ENCODE measurements around the gene CHMP6.

CHMP6 gene

DNA sequence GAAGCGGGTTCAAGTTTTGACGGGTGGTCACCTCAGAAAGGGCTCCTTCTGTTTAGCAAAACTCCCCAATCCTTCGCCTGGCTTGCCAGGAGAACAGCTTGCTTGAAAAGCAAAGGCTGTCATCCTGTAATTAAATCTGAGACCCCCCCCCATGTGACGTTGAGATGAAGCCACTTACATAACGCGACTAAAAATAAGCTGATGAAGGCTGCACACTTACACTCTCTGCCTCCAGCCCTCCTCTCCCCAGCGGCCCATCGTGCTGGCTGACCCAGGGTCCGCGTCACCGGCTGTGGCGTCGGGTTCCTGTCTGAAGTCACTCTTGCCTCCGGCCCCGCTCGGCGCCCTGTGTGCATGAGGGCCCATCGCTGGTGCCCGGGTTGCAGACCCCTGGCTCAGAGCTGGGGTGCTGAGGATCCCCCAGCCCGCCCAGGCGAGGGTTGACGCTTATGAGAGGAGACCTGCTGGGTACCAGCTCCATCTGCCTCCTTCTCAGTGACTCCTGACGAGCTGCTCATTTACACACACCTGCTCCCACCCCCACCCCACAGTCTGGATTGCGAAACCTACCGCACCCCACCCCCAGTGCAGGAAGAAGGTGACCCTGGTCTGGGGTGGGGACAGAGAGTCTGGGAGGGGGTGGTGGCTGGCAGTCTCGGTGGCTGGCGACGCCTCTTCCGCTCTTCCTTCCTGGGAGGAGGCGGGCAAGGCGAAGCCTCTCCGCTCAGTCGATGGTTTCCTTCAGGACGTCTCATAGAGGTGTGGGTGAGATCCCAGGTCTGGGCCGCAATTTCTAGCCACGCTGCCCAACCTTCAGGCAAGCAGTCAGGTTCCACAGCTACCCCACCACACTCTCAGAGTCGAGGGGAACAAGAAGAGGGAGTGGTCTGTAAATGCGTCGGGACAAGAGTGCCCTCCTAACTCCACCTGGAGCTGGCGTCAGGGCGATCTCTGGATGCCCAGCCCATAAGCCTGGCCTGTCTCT lies 40.2 kb downstream of the CHMP6 start:
- no peaks in the 10 kb centered on the region for H3K9me3 ChIP-seq (replicated peaks; ENCODE audit: low read length)
- no peak overlapping the region for H3K9ac ChIP-seq (ENCODE audit: low read depth, low read length)
- peaks cover 19% of the 10 kb centered on the region for H3K4me1 ChIP-seq (ENCODE audit: control insufficient read depth, insufficient read depth, low read length)
- peaks cover 18% of the 10 kb centered on the region for H3K27me3 ChIP-seq (ENCODE audit: control insufficient read depth, insufficient read depth, low read length)
- no peak overlapping the region for H3K4me3 ChIP-seq (ENCODE audit: low read length)
- H3K36me3 ChIP-seq (ENCODE audit: insufficient read depth, low read length) = no peaks in the 10 kb centered on the region
- no peak overlapping the region for H3K4me2 ChIP-seq (ENCODE audit: low read length)

DNA sequence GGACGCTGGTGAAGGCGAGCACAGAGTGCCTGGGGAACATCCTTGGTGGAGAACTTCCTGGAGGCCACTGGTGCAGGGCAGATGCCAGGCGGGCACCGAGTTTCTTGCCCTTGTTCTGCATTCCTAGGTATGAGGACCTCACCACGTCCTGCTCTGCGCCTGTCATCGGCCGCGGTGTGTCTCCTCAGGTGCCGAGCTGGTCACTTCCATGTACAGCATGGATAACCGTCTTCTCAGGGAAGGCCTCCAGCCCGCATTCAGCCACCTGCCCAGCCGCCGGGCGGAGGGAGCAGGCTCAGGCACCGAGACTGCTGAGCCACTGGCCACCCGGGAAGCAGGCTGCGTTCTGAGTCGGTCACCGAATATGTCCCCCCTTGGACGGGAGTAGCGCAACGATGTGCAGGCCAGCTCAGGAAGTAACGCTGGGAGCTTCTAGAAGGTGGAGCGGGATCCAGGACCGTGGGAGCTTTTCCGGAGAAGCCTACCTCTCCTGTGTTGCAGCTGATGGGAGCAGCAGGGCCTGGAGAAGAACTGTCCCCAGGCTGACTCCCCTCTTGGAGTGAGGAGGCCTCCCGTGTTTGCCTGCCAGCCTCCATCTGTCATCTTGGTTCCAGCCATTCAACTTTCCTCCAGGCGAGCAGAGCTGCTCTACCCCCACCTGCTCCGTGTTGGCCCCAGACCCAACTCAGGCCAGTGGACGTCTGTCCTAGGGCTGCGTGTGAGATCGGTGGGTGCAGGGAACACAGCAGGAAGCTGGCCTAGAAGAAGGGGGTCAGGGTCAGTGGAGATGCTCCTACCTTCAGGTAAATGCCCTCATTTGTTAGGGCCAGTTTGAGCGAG lies 41.2 kb downstream of the CHMP6 start:
- no peak overlapping the region for H3K9ac ChIP-seq (ENCODE audit: low read depth, low read length)
- no peaks in the 10 kb centered on the region for H3K9me3 ChIP-seq (replicated peaks; ENCODE audit: low read length)
- peaks cover 8% of the 10 kb centered on the region for H3K27me3 ChIP-seq (ENCODE audit: control insufficient read depth, insufficient read depth, low read length)
- H3K4me2 ChIP-seq (ENCODE audit: low read length) = no peak overlapping the region
- H3K4me3 ChIP-seq (ENCODE audit: low read length) = no peak overlapping the region
- peaks cover 24% of the 10 kb centered on the region for H3K4me1 ChIP-seq (ENCODE audit: control insufficient read depth, insufficient read depth, low read length)
- H3K36me3 ChIP-seq (ENCODE audit: insufficient read depth, low read length) = no peaks in the 10 kb centered on the region

DNA sequence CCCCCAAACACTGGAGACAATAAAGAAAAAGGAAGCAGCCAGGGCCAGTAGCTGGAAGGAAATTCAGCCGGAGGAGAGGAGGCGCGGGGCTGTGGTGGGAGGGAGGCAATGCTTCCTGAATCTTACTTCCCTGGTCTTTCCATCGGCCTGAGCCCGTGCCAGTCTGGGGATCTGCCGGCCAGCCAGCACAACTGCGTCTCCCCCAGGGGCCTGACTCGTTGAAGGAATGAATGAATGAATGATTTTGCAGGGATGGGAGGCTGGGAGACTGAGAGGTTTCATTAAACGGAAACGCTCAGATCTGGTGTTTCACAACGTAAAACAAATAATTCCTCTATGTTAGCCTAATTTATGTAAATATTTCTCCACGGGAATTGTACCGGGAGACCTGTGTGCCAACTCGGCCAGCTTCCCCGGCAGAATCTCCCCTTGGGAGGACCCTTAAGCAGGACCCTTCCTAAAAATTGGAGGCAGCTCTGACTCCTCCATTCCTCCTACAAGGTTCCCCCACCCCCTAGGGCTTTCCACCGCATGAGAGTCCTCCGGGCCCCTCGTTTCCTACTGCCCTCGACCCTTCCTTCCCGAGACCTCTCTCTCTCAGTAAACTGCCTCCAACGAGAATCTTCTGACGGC lies 42.0 kb downstream of the CHMP6 start:
- H3K27me3 ChIP-seq (ENCODE audit: control insufficient read depth, insufficient read depth, low read length) = peaks cover 2% of the 10 kb centered on the region
- peaks cover 32% of the 10 kb centered on the region for H3K4me1 ChIP-seq (ENCODE audit: control insufficient read depth, insufficient read depth, low read length)
- peak overlapping the region; percentile 70 for H3K9ac ChIP-seq (ENCODE audit: low read depth, low read length)
- no peaks in the 10 kb centered on the region for H3K9me3 ChIP-seq (replicated peaks; ENCODE audit: low read length)
- H3K36me3 ChIP-seq (ENCODE audit: insufficient read depth, low read length) = no peaks in the 10 kb centered on the region
- H3K4me2 ChIP-seq (ENCODE audit: low read length) = peak overlapping the region; percentile 96
- peak overlapping the region; percentile 78 for H3K4me3 ChIP-seq (ENCODE audit: low read length)

DNA sequence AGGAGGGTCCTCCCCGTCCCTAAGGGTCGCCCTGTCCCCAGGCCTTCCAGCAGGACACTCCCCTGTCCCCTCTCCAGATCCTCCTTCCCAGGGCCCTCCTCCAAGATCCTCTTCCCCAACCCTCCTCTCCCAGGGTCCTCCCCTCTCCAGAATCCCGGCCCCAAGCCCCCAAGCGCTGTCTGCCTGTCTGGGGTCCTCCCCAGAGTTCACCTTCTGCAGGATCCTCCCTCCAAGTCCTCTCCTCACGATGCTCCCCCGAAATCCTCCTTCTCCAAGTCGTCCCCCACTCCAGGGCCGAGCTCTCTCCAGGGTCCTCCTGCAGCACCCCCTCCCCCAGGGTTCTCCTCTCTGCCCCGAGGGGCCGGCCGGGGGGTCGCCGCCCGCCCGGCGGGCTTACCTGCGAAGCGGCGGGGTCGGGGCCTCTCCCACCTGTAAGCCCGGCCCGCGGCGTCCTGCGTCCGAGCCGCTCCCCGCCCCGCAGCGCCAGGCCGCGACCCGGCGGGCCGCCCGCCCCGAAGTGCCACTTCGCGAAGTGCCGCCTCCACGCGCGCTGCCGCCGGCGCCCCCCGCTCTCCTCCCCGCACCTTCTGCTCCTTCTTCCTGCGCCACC lies 42.6 kb downstream of the CHMP6 start:
- Histone ChIP-seq H3K4me1 (ENCODE audit: control insufficient read depth, insufficient read depth, low read length) (peaks cover 39% of the 10 kb centered on the region), H3K4me3 (ENCODE audit: low read length) (peak overlapping the region; percentile 78), H3K9me3 (replicated peaks; ENCODE audit: low read length) (no peaks in the 10 kb centered on the region), H3K36me3 (ENCODE audit: insufficient read depth, low read length) (no peaks in the 10 kb centered on the region), H3K9ac (ENCODE audit: low read depth, low read length) (peak overlapping the region; percentile 70), H3K4me2 (ENCODE audit: low read length) (peak overlapping the region; percentile 96), H3K27me3 (ENCODE audit: control insufficient read depth, insufficient read depth, low read length) (no peaks in the 10 kb centered on the region)

DNA sequence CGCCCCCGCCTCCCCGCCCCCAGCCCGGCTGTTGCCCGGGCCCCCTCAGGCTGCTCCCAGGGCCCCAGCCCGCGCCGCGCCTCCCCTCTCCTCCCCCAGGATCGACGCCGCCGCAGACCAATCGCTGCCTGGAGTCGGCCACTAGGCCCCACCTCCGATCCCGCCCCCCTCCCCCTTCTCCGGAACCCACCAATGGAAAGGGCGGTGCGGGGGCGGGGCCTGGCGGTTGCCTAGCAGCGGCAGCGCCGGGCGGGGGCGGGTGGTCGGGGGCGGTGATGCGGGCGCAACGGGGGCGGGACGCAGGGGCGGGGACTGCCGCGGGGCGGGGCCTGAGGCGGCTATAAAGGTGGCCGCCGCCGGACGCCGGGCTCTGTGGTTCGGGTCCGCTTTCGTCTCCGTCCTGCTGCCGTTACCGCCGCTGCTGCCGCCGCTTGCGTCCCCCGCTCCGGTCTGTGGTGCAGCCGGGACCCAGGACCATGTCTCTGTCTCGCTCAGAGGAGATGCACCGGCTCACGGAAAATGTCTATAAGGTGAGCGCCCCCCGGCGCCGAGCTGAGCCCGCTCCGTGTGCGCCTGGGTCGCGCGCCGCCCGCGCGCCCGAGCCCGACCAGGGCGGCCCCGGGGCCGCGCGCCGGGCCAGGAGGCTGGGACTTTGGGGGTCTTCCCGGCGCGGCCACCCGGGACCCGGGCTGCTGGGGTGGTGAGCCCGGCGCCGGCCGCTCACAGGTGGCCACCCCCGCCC lies 43.3 kb downstream of the CHMP6 start, which contains the start of gene BAIAP2:
BAIAP2 (plus strand) TSS at position 373 of the 742 bp plus-strand sequence; CDS start at position 477, 104 bp downstream.
- Histone ChIP-seq H3K36me3 (ENCODE audit: insufficient read depth, low read length) (no peaks in the 10 kb centered on the region), H3K4me3 (ENCODE audit: low read length) (peak within 1 kb of the TSS; percentile 96), H3K9ac (ENCODE audit: low read depth, low read length) (peak within 1 kb of the TSS; percentile 78), H3K9me3 (replicated peaks; ENCODE audit: low read length) (no peaks in the 10 kb centered on the region), H3K27me3 (ENCODE audit: control insufficient read depth, insufficient read depth, low read length) (no peaks in the 10 kb centered on the region), H3K4me2 (ENCODE audit: low read length) (peak within 1 kb of the TSS; percentile 96), H3K4me1 (ENCODE audit: control insufficient read depth, insufficient read depth, low read length) (peaks cover 45% of the 10 kb centered on the region)

DNA sequence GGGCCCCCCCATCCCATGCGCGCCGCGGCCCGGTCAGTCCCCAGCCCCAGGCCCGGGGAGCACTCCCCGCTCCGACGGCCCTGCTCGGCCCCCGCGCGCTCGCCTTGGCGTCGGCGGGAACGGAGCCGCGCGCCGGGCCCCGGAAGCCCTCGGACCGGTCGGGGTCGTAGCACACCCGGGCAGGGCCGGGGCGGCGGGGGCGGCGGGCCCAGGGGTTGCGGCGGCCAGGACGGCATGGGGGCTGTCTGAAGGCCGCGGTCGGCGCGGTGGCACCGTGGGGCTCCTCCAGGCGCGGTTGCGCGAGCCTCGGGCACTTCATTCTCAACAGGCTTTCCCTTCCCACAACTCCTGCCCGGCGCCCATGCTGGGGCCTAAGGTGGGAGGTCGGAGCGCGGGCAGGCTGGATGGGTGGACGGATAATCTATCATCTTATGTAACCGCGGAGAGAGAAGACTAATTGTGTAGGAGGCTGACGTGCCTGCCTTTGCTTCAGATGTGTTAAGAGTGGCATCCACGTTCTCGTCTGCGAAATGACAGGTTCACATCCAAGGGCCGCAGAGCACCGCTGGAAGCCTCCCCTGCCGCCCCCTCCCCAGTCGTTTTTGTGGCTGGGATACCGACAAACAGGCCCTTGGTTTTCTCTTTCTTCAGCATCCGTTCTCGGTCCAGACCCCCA lies 44.0 kb downstream of the CHMP6 start:
- H3K4me2 ChIP-seq (ENCODE audit: low read length) = peak overlapping the region; percentile 94
- peak overlapping the region; percentile 78 for H3K9ac ChIP-seq (ENCODE audit: low read depth, low read length)
- H3K27me3 ChIP-seq (ENCODE audit: control insufficient read depth, insufficient read depth, low read length) = no peaks in the 10 kb centered on the region
- H3K9me3 ChIP-seq (replicated peaks; ENCODE audit: low read length) = no peaks in the 10 kb centered on the region
- peaks cover 52% of the 10 kb centered on the region for H3K4me1 ChIP-seq (ENCODE audit: control insufficient read depth, insufficient read depth, low read length)
- no peaks in the 10 kb centered on the region for H3K36me3 ChIP-seq (ENCODE audit: insufficient read depth, low read length)
- peak overlapping the region; percentile 96 for H3K4me3 ChIP-seq (ENCODE audit: low read length)

DNA sequence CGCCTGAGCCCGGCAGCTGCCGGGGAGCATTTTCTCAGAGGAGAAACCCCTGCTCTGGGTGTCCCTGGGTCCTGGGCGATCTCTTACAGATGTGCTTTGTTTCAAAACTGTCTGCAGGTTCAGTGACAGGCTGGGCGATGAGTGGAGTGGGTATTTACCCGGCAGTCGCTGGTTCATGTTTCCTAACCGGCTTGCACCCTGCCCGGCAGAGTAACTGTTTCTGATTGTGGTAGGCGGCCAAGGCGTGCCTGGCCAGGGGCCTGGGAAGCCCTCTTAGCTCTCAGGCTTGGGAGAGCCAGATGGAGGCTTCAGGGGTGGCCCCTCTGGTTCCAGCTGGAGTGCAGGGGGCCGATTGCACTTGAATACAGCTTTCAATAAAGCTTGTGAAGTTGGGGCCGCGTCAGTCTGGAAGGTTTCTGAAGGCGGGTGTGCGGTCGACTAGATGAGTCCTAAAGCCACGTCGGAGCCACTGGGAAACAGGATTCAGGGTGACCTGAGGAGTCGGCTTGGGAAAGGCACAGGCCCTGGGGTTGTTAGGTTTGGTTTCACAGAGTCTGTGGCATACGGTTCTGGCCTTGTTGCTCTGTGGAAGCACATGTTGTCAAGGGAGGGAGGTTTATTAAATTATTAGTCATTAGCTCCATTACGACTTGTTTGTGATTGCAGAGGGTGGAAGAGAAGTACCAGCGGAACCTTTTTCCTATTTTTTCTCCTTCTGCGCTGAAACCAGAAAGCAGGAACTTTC lies 44.7 kb downstream of the CHMP6 start:
- Histone ChIP-seq H3K4me2 (ENCODE audit: low read length) (peak overlapping the region; percentile 94), H3K4me1 (ENCODE audit: control insufficient read depth, insufficient read depth, low read length) (peaks cover 58% of the 10 kb centered on the region), H3K9me3 (replicated peaks; ENCODE audit: low read length) (no peaks in the 10 kb centered on the region), H3K4me3 (ENCODE audit: low read length) (peak overlapping the region; percentile 96), H3K9ac (ENCODE audit: low read depth, low read length) (peak overlapping the region; percentile 78), H3K36me3 (ENCODE audit: insufficient read depth, low read length) (no peaks in the 10 kb centered on the region), H3K27me3 (ENCODE audit: control insufficient read depth, insufficient read depth, low read length) (no peaks in the 10 kb centered on the region)

DNA sequence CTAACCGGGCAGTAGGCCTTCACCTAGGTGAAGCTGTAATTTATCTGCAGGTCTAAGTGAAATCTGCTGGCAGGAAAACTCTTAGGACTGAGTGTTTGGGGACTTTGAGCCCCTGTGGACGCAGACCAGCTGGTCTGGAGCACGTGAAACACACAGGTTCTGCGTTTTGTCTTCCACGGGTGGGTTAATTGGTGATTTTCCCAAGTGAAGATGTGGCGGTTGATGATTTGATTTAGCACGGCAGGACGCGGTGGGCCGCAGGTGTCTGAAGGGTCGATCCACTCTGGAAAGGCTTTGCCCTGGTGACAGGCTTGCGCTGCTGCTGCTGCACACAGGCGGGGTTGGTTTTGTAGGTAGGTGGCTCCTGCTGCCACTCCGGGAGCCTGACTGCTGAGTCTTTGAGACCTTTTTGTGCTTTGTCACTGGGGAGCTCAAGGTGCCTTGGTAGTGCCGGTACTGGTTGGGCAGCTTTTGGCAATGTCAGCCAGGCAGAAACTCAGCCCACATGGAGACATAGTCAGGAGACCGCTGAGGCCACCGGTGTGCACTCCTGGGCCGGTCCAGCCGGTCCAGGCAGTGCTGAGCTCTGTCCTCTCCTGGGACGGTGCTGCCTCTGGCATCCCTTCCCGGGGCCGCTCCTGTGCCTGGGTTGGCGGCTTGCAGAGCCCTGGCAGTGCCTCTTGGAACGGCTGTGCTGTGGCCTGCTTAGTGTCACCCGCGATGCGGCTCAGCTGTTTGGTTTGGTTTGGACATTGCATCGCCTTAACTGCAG lies 45.6 kb downstream of the CHMP6 start:
- Histone ChIP-seq H3K4me1 (ENCODE audit: control insufficient read depth, insufficient read depth, low read length) (peaks cover 58% of the 10 kb centered on the region), H3K27me3 (ENCODE audit: control insufficient read depth, insufficient read depth, low read length) (no peaks in the 10 kb centered on the region), H3K9me3 (replicated peaks; ENCODE audit: low read length) (no peaks in the 10 kb centered on the region), H3K9ac (ENCODE audit: low read depth, low read length) (no peak overlapping the region), H3K36me3 (ENCODE audit: insufficient read depth, low read length) (no peaks in the 10 kb centered on the region), H3K4me2 (ENCODE audit: low read length) (peak overlapping the region; percentile 94), H3K4me3 (ENCODE audit: low read length) (peak overlapping the region; percentile 55)
